Forelimb muscle (tissue), 1 donor: Measurements from ENCODE around the gene NRXN2. TPM values are rescaled to one million over a fixed set of nuclear protein-coding genes. Genes with fewer than 3 reads are reported as not detected.

Source experiments
- DNase-seq: peaks from one replicate; pipeline ENCODE4 v3.0.0-alpha.2; 2013; ENCODE audit warnings: low read depth
- polyA plus RNA-seq: library from polyadenylated mRNA; unstranded; fragments of 120-200 nt; gene quantifications from one replicate; pipeline ENCODE4 v1.2.1, GENCODE V29; 2013; ENCODE audit not compliant: insufficient read length

Gene NRXN2
- 24.5 TPM for polyA plus RNA-seq

- DNase-seq, result peak; percentile 43
Measured at GRCh38 chr11:64723117-64723906, at the start of gene NRXN2. Gene NRXN2, minus strand, starts transcription at chr11:64723197. Its CDS starts 9,498 bp downstream, at chr11:64713699.

GRCh38 chr11:64772303-64773018 lies 49.5 kb upstream of the NRXN2 start:
- no peak for DNase-seq

GRCh38 chr11:64771861-64772260 lies 48.9 kb upstream of the NRXN2 start:
- no peak for DNase-seq

- no peak for DNase-seq
Measured at GRCh38 chr11:64770120-64770519, 47.1 kb upstream of the NRXN2 start.

DNA sequence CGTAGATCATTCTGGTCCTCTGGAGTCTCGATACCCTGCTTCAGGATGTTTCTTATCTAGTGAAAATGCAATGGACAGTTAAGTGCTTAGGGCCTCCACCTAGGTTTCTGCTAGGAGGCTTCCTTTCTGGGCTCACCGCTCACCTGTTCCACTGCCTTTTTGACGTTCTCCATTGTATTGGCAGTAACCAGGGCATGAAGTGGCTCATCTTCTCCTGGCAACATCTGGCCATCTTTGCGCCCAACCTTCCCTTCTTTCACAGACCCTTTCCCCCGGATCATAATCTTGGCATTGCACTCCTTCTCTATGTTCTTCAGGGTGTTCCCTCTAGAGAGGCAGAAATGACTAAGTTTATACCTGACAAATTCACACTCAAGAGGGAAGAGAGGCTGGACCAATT lies 46.3 kb upstream of the NRXN2 start:
- DNase-seq, result no peak

- no peak for DNase-seq
Measured at GRCh38 chr11:64768300-64768694, 45.3 kb upstream of the NRXN2 start.

- DNase-seq, result no peak
Measured at GRCh38 chr11:64767344-64768299, 44.6 kb upstream of the NRXN2 start.

GRCh38 chr11:64766881-64767280 lies 43.9 kb upstream of the NRXN2 start:
- DNase-seq, result no peak

GRCh38 chr11:64765851-64766665 lies 43.1 kb upstream of the NRXN2 start:
- DNase-seq, result no peak

GRCh38 chr11:64765291-64765850 lies 42.4 kb upstream of the NRXN2 start:
- no peak for DNase-seq

DNA sequence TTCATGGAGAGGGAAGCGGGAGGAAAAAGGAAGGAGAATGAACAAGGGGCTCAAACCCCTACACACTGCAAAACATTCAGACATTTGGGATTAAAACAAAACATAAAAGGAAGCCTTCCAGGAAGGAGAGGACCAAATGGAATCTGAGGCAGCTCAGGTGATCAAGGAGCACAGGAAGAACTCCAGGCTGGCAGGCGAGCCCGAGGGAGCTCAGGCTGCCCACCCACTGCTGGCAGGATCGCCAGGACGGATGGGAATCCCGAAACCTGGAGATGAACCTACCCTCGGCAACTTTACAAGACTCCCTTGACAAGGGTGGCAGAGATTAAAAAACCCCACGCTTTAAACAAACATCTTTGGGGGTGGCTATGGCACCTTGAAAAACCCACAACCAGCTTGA lies 41.8 kb upstream of the NRXN2 start:
- no peak for DNase-seq

DNA sequence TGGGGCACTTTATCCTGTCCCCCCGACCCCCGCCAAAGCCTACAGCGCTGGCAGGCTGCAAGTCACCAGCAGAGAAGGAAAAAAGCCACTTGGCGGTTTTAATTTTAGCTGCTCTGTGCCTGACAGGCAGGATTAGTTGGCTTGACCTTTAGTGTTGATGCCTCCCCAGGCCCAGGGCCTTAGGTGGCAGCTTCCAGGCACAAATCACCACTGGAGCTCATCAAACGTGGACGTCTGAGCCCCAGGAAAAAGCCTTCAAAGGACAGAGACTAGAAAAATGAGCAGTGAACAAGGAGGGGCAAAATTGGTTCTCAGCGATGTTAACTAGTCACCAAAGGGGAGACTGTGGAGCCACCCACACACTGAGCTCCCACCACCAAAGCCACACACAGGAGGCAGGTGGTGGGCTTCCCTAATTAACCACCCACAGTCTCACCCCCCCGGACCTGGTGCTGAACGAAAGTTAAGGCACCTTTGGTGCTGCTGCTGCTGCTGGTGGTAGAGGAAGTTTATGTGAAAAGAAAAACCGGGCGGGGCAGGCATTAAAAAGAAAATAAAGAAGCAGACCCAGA lies 41.1 kb upstream of the NRXN2 start:
- no peak for DNase-seq

GRCh38 chr11:64763526-64764039 lies 40.6 kb upstream of the NRXN2 start:
- DNase-seq, result no peak

DNA sequence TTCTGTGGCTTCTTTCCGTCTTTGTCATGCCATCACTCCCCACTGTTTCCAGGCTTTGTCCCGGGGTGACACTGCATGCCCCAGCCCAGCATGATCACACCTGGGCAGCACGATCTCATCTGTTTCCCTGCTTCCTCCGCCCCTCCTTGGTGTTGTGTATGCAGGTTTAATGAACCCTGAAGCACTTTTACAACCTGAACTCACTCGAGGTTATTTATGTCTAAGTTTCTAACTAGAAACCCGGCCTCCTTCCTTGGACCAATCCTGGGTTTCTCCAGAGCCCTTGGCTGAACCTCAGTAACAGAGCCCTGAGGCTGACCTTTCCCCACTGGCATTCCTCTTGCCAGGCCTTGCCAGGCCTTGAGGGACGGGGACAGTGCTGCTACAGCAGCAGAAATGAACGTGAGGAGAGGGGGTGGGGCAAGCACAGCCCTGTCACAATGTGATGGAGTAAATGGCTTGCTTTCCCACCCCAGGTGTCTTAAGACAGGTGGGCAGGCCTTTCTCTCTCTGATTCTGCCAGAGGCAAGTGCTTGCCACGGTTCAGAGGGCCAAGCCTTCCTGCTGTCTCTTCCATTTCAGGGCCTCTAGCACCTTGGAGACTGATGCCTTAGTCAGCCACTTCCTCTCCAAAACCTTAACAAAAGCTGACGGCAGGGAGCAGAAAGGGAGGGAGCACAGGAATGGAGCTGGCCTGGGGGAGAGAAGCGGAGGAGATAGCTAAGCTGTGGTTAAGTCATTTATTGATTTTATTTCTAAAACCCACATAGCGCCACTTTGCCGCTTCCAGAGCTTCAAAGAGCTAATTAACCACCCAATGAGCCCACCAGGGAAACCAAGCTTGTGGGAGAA lies 39.9 kb upstream of the NRXN2 start:
- no peak for DNase-seq

GRCh38 chr11:64762277-64762673 lies 39.3 kb upstream of the NRXN2 start:
- DNase-seq, result no peak

- no peak for DNase-seq
Measured at GRCh38 chr11:64760759-64761420, 37.9 kb upstream of the NRXN2 start.

DNA sequence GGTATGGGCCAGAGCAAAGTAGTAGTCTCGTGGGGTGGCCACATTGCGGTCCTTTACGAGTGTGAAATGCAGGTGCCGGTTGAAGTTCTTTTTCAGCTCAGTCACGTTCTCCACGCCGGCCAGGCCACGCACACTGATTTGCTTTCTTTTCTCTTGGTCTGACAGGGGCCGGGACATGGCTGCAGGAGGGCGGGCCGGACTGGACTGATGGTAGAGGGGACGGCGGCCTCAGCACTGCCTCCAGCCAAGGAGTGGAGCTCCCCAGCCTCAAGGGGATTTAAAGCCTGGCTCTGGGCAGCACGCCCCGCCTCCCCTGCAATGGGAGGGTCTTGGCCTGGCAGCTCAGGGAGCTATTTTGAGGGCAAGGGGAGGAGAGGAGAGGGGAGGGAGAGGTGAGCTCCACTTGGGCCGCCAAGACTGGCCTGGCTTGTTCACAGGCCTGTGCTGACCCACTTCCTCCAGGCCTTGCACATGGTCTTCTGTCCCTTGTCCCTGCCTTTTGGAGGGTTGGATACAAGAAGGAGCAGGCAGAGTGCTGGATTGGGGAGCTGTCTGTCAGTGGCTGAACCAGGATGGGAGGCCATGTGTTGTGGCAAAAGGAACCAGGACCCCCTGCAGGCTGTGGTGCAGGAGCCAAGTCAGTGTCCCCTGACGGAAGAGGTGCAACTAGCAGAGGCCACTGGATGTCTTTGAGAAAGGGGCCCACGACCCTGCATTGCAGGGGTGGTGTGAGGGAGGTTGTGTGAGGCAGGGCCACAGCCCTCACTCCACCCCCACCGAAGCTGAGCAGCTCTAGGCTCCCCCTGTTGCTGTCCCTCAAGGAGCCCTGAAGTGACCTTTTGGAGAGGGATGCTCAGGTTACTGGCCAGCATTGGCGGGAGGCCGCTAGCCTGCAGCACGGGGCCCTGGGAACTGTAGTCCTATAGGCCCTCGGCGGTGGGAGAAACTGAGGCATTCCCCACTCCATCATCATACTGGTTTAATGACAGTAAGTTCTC lies 37.0 kb upstream of the NRXN2 start, which contains the start of gene PYGM:
TSS of gene PYGM (minus strand) at position 253 of the 998 bp plus-strand sequence. CDS start at position 177, 76 bp downstream.
- DNase-seq, result peak; percentile 62
